Psoas muscle (tissue), 8 donors: ENCODE measurements around the gene ZEB2. TPM values are rescaled to one million over a fixed set of nuclear protein-coding genes. Genes with fewer than 3 reads are reported as not detected.

ENCODE experiments used
- ATAC-seq, 4 donors: fragments of 200-7000 bp; cut with Tn5 transposase; one replicate each; pipeline ENCODE4 v1.9.1; 2020; ENCODE audit warnings: moderate library complexity in 3 of 4, mild to moderate bottlenecking in 2 of 4
- DNase-seq, 2 donors: peaks; one replicate each; pipeline ENCODE4 v3.0.0-alpha.2; 2020
- H3K27ac ChIP-seq: fragments of 200-600 bp; one replicate; pipeline ENCODE4 v1.8.0; 2022
- H3K27me3 ChIP-seq, 3 donors: fragments of 200-600 bp in 1 of 3; one replicate each; pipeline versions ENCODE4 v1.6.1 to v1.8.0; 2013 to 2022; ENCODE audit warnings: low read length in 2 of 3, mild to moderate bottlenecking in 2 of 3, moderate library complexity in 1 of 3; ENCODE audit not compliant: insufficient read depth in 3 of 3
- H3K36me3 ChIP-seq, 2 donors: fragments of 200-600 bp in 1 of 2; one replicate each; pipeline versions ENCODE4 v1.6.1 to v1.8.0; 2013 to 2022; ENCODE audit warnings: low read depth in 1 of 2, mild to moderate bottlenecking in 1 of 2, moderate library complexity in 1 of 2; ENCODE audit not compliant: insufficient read depth in 1 of 2
- H3K4me1 ChIP-seq: fragments of 200-600 bp; one replicate; pipeline ENCODE4 v1.8.0; 2022
- H3K4me3 ChIP-seq: fragments of 200-600 bp; one replicate; pipeline ENCODE4 v1.8.0; 2022; ENCODE audit warnings: mild to moderate bottlenecking
- H3K9me3 ChIP-seq: fragments of 200-600 bp; one replicate; pipeline ENCODE4 v1.8.0; 2022
- CTCF ChIP-seq: fragments of 200-600 bp; IDR thresholded peaks from one replicate; pipeline ENCODE4 v1.8.0; 2022; ENCODE audit warnings: antibody characterized with exemption
- WGBS, 3 donors: extraction: QIAGEN DNeasy Blood & Tissue Kit; methylation state at CpG; one replicate each; pipeline versions ENCODE4 v1.1.6 to v1.1.7; 2013; 5-methylcytosine and 5-hydroxymethylcytosine counted together
- intact Hi-C, 2 donors: fragments of 100-400 bp; cut with DNase I; formaldehyde crosslinking; loops; one replicate each; pipeline versions ENCODE4 v1.11.0 to v1.14.2; 2022
- polyA plus RNA-seq, 3 donors: library from polyadenylated mRNA; stranded (reverse); fragments of 200-250 nt; gene quantifications; one replicate each; pipeline ENCODE4 v1.2.3, GENCODE V29; 2013
- total RNA-seq, 4 donors: library from RNA; stranded (reverse); fragmentation: NEBNext Ultra II Directional in 2 of 4; extraction: Animal tissue kit (Norgen Biotek cat#: 25700) in 2 of 4; gene quantifications; one replicate each; pipeline versions ENCODE4 v1.2.1 to v1.2.4, GENCODE V29; 2021 to 2023
- donor health status: healthy with polysubstance abuse.
- donor health status: DM: no; HTN: no; CAD: no; lungs with moderate emphysema.
- donor health status: Bipolar disorder and iron deficiency.
- donor health status: healthy.
- donor health status: DM: yes; HTN: yes; CAD: no.
- donor health status: DM: no; HTN: no; CAD: no.
- donor health status: DM: no; HTN: no; CAD: no.
- donor health status: DM: yes; HTN: yes; CAD: no.

Gene ZEB2
- total and polyA plus RNA-seq, 7 donors, result 11.6 to 48.7 (median 23.3) TPM

- no peak for ATAC-seq
These were observed 74.7 kb downstream of the ZEB2 start for GRCh38 chr2:144445196-144445595.

GRCh38 chr2:144443837-144444817, 75.8 kb downstream of the ZEB2 start:
- Histone ChIP-seq H3K4me1 (peaks cover 55% of the 10 kb centered on the region), H3K9me3 (no peaks in the 10 kb centered on the region), H3K36me3 (no peaks in the 10 kb centered on the region), H3K27ac (no peak overlapping the region), H3K27me3 (no peaks in the 10 kb centered on the region), H3K4me3 (no peak overlapping the region)
- intact Hi-C loops, result no loop called here
- no peak for TF ChIP-seq CTCF
- DNase-seq, result no peak
- ATAC-seq, result no peak
- 41 to 59% (median 42%) methylated on average over 6 of the region's 6 CpGs for WGBS, 3 donors

More at GRCh38 chr2:144445196-144445595, 74.7 kb downstream of the ZEB2 start:
- WGBS, 3 donors, result 83 to 89% (median 85%) methylated on average over 1 of the region's 1 CpG
- intact Hi-C loops, result no loop called here
- Histone ChIP-seq H3K4me1 (peaks cover 50% of the 10 kb centered on the region), H3K9me3 (no peaks in the 10 kb centered on the region), H3K36me3 (no peaks in the 10 kb centered on the region), H3K4me3 (no peak overlapping the region), H3K27me3 (no peaks in the 10 kb centered on the region), H3K27ac (no peak overlapping the region)
- no peak for DNase-seq
- TF ChIP-seq CTCF, result no peak

- Histone ChIP-seq H3K27ac (no peak overlapping the region), H3K4me1 (peaks cover 56% of the 10 kb centered on the region), H3K36me3 (no peaks in the 10 kb centered on the region), H3K4me3 (no peak overlapping the region), H3K9me3 (no peaks in the 10 kb centered on the region), H3K27me3 (no peaks in the 10 kb centered on the region)
- no peak for TF ChIP-seq CTCF
- intact Hi-C loops, result no loop called here
- no peak for ATAC-seq
- 49 to 63% (median 62%) methylated on average over 2 of the region's 2 CpGs for WGBS, 3 donors
- DNase-seq, result no peak
These were observed 78.2 kb downstream of the ZEB2 start for GRCh38 chr2:144441711-144442141.

GRCh38 chr2:144439993-144440392, 79.9 kb downstream of the ZEB2 start:
- H3K4me3 ChIP-seq, result no peak overlapping the region
- H3K9me3 ChIP-seq, result no peaks in the 10 kb centered on the region
- H3K4me1 ChIP-seq, result peaks cover 56% of the 10 kb centered on the region
- DNase-seq (no peak), ATAC-seq (no peak)
- H3K36me3 ChIP-seq, result no peaks in the 10 kb centered on the region
- no peak for TF ChIP-seq CTCF
- intact Hi-C loops, result no loop called here
- H3K27me3 ChIP-seq, result no peaks in the 10 kb centered on the region
- H3K27ac ChIP-seq, result no peak overlapping the region
- WGBS, 3 donors, result 81 to 85% (median 84%) methylated on average over 1 of the region's 1 CpG
